H4 (cell line): Measurements from ENCODE around the gene JCAD. TPM values are rescaled to one million over a fixed set of nuclear protein-coding genes. Genes with fewer than 3 reads are reported as not detected.
"Not testable (repeated sequence)": the region's sequence is repeated elsewhere in the genome, so short reads cannot be mapped to it uniquely, and the experiment has no call there.

Source experiments
- DNase-seq: peaks from one replicate; pipeline ENCODE4 v3.0.0-alpha.2; 2015; ENCODE audit warnings: low spot score
- total RNA-seq: library from RNA; depleted of rRNA; stranded (reverse); fragments of >200 nt; shearing (Covaris generic); gene quantifications from 2 replicates; pipeline ENCODE4 v1.2.3, GENCODE V29; 2014

JCAD gene
- total RNA-seq, 1 experiment from 2014 or later: 4.1 TPM

GRCh38 chr10:29982997-29983648 is 76.3 kb downstream of the JCAD start:
- no peak for DNase-seq

GRCh38 chr10:29981510-29981909 is 77.9 kb downstream of the JCAD start:
- no peak for DNase-seq

- peak; percentile 27 for DNase-seq
Measured at GRCh38 chr10:29980084-29980483, 79.3 kb downstream of the JCAD start.

- not testable (repeated sequence) for DNase-seq
Measured at GRCh38 chr10:29979421-29979779, 80.0 kb downstream of the JCAD start.

- no peak for DNase-seq
Measured at GRCh38 chr10:29977171-29977570, 82.2 kb downstream of the JCAD start.

- DNase-seq: no peak
Measured at GRCh38 chr10:29976134-29976533, 83.3 kb downstream of the JCAD start.

- DNase-seq: no peak
Measured at GRCh38 chr10:29974773-29975172, 84.6 kb downstream of the JCAD start.

- no peak for DNase-seq
Measured at GRCh38 chr10:29973921-29974320, 85.5 kb downstream of the JCAD start.

GRCh38 chr10:29970576-29970975 is 88.8 kb downstream of the JCAD start:
- DNase-seq: no peak

GRCh38 chr10:29970012-29970396 is 89.4 kb downstream of the JCAD start:
- no peak for DNase-seq

GRCh38 chr10:29969255-29970011 is 90.0 kb downstream of the JCAD start:
- no peak for DNase-seq

- DNase-seq: no peak
Measured at GRCh38 chr10:29968585-29968984, 90.8 kb downstream of the JCAD start.

- no peak for DNase-seq
Measured at GRCh38 chr10:29966269-29966668, 93.1 kb downstream of the JCAD start.
